Tibial nerve (tissue), 3 donors: Measurements from ENCODE around the gene ALPK3.

Experiments
- POLR2A ChIP-seq, 2 donors: fragments of 450-650 bp; IDR thresholded peaks; one replicate each; pipeline ENCODE4 v1.6.1; 2017; ENCODE audit warnings: antibody characterized with exemption in 2 of 2, mild to moderate bottlenecking in 2 of 2, moderate library complexity in 2 of 2
- TF ChIP-seq, protein P1 (sequence below), 5 experiments: fragments of 200-600 bp in 3 of 5; fragments of 450-650 bp in 2 of 5; sonication (generic) in 3 of 5; IDR thresholded peaks; one replicate each; pipeline ENCODE4 v1.5.1; 2016 to 2019; ENCODE audit warnings: antibody characterized with exemption in 5 of 5, mild to moderate bottlenecking in 3 of 5, moderate library complexity in 2 of 5

DNA sequence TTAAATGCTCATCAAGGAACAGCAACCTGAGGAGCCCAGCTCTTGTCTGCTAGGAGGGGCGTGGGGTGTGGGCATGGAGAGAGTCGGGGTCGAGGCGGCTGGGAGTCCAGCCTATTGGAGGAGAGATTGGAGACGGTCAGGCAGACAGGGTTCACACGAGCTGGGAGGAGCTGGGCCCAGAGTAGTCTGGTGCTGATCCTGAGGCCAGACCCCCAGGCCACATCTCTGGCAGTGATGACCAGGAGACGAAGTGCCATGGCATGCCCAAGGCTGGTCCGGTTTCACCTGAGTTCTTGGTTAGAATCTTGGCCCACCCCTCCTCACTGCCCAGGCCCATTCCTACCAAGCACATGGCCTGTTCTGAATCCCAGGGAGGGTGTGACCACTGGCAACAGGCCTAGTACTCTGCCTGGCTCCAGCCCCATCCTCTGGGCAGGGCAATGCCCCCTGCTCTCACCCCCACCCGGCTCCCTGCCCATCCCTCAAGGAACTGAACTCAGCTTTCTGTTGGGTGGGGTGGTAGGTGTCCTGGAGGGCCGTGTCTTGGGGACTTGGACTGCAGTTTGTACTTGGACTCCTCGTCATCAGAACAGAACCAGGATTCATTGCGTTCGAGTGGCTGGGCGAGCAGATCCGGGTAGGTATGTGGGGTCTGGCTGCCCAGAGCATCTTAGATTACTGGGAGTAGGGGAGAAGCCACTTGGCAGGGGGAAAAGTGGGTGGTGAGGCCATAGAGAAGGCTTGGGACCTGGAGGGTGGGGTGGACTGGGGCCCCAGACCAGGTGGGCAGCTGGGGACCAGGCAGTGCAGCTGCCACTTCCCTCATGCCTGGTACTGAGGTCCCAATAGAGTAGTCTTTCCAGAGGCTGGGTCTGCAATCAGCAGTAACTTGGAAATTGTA, 88.1 kb downstream of the ALPK3 start:
- TF ChIP-seq, protein P1, sequence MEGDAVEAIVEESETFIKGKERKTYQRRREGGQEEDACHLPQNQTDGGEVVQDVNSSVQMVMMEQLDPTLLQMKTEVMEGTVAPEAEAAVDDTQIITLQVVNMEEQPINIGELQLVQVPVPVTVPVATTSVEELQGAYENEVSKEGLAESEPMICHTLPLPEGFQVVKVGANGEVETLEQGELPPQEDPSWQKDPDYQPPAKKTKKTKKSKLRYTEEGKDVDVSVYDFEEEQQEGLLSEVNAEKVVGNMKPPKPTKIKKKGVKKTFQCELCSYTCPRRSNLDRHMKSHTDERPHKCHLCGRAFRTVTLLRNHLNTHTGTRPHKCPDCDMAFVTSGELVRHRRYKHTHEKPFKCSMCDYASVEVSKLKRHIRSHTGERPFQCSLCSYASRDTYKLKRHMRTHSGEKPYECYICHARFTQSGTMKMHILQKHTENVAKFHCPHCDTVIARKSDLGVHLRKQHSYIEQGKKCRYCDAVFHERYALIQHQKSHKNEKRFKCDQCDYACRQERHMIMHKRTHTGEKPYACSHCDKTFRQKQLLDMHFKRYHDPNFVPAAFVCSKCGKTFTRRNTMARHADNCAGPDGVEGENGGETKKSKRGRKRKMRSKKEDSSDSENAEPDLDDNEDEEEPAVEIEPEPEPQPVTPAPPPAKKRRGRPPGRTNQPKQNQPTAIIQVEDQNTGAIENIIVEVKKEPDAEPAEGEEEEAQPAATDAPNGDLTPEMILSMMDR (IDR thresholded peaks at IDR 0.05), result no peak
- no peak for TF ChIP-seq POLR2A (IDR thresholded peaks at IDR 0.05)
